Measurements from ENCODE around the gene LYAR. TPM values are rescaled to one million over a fixed set of nuclear protein-coding genes. Genes with fewer than 3 reads are reported as not detected.
"Not testable (repeated sequence)": the region's sequence is repeated elsewhere in the genome, so short reads cannot be mapped to it uniquely, and the experiment has no call there.

LYAR gene
- total RNA-seq, 1 experiment from 2014 or later, result 29.8 TPM

DNA sequence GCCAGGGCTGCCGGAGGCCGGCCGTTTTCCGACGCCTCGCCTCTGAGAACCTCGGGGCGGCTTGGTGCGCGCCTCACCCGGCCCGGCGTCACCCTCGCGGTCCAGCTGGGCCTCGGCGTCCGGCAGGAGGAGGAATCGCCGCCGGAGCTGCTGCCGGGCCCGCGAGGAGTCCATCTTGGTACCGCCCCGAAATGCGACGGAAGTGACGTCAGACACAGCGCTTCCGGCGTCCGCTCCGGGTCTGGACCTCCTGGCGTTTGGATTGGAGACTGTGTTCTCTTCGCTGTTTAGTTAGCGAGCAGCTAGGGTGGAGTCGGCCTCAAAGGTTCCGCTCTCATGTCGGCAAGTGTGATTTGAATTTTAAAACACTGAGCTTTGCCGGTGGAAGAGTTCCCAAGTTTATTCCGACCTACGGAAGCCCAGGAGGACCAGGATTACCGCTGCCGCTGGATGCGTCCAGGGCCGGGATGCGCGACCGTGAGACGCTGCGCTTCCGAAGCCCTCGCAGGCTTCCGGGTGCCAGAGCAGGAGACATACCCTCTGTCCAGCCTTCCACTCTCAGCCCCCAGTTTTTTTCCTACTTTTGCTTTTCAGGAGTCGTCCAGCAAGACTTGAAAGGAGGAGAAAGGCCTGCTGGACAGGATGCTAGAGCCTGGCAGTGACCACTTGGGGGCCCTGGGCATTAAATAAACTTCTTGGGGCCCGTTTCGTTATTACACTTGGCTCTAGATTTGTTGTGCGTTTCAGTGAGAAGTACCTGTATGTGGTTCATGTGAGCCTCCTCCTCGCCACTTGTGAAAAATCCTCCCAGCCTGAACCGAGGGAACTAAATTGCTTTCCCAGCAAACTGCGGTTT lies 41.7 kb downstream of the LYAR start, which contains the start of gene TMEM128:
Gene TMEM128 (minus strand): TSS at position 195 of the 856 bp plus-strand sequence. CDS start 21 bp downstream, at position 174.
- H3K36me3 Mint-ChIP-seq (ENCODE audit: insufficient read depth, unreplicated experiment), result peaks cover 32% of the 10 kb centered on the region
- H3K9me3 ChIP-seq, result no peaks in the 10 kb centered on the region
- no peaks in the 10 kb centered on the region for H3K27me3 ChIP-seq (replicated peaks; ENCODE audit: control insufficient read depth, insufficient read depth, low read length)
- intact Hi-C loops (cut with micrococcal nuclease; ENCODE audit: unreplicated experiment), result loop anchor here (1.0 kb wide), 1 partner anchor 87 kb away; no protein-coding TSS in a partner anchor
- peak; percentile 90 for DNase-seq
- TF ChIP-seq, protein P1, sequence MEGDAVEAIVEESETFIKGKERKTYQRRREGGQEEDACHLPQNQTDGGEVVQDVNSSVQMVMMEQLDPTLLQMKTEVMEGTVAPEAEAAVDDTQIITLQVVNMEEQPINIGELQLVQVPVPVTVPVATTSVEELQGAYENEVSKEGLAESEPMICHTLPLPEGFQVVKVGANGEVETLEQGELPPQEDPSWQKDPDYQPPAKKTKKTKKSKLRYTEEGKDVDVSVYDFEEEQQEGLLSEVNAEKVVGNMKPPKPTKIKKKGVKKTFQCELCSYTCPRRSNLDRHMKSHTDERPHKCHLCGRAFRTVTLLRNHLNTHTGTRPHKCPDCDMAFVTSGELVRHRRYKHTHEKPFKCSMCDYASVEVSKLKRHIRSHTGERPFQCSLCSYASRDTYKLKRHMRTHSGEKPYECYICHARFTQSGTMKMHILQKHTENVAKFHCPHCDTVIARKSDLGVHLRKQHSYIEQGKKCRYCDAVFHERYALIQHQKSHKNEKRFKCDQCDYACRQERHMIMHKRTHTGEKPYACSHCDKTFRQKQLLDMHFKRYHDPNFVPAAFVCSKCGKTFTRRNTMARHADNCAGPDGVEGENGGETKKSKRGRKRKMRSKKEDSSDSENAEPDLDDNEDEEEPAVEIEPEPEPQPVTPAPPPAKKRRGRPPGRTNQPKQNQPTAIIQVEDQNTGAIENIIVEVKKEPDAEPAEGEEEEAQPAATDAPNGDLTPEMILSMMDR (IDR thresholded peaks at IDR 0.05; ENCODE audit: insufficient read depth in 1 of 2, low read depth in 1 of 2, low read length in 1 of 2, severe bottlenecking in 1 of 2, unreplicated experiment in 1 of 2), result peak in 1 of 2 experiments; percentile 10
- ChIA-PET CTCF (interaction anchor here (0.9 kb wide), 1 partner anchor 31 kb away, joined by 4 read pairs; no protein-coding TSS in a partner anchor), POLR2A (interaction anchor here (0.7 to 0.8 kb wide), 3 partner anchors 71 to 331 kb away, joined by 3 to 6 read pairs (median 3); no protein-coding TSS in a partner anchor)
- peak within 1 kb of the TSS; percentile 91 for H3K4me3 ChIP-seq (ENCODE audit: low read depth, low read length)
- H3K27me3 Mint-ChIP-seq (ENCODE audit: insufficient read depth, unreplicated experiment), result no peaks in the 10 kb centered on the region
- peaks cover 5% of the 10 kb centered on the region for H3K4me1 ChIP-seq
- H3K9me3 Mint-ChIP-seq (ENCODE audit: unreplicated experiment), result no peaks in the 10 kb centered on the region
- peaks cover 3% of the 10 kb centered on the region; the same call in 1 of the 2 replicates for H3K36me3 ChIP-seq (ENCODE audit: control insufficient read depth, insufficient read depth, low read length)
- peak within 1 kb of the TSS; percentile 97 for H3K27ac Mint-ChIP-seq (ENCODE audit: unreplicated experiment)
- BruUV-seq (replicated peaks), result TSS peak; percentile 97
- peaks cover 13% of the 10 kb centered on the region for H3K4me1 Mint-ChIP-seq (ENCODE audit: low read depth, unreplicated experiment)
- peak within 1 kb of the TSS; percentile 95 for H3K4me3 Mint-ChIP-seq (ENCODE audit: unreplicated experiment)

DNA sequence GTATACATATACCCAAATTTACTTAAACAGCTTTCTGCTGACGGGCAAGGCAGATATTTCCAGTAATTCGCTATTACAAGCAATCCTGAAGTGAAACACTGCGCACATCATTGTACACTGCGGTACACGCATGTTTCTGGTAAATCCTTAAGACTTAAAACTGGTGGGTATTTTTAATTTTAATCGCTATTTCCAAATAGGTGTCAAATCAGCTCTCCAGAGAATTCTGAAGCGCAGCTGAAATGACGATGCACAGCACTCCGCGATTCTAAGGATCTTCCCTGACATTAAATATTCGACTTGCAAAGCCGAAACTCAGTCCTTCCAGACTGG lies 42.3 kb downstream of the LYAR start:
- peaks cover 13% of the 10 kb centered on the region for H3K4me1 Mint-ChIP-seq (ENCODE audit: low read depth, unreplicated experiment)
- Histone ChIP-seq H3K9me3 (no peaks in the 10 kb centered on the region), H3K4me1 (peaks cover 5% of the 10 kb centered on the region), H3K27me3 (replicated peaks; ENCODE audit: control insufficient read depth, insufficient read depth, low read length) (no peaks in the 10 kb centered on the region), H3K36me3 (ENCODE audit: control insufficient read depth, insufficient read depth, low read length) (peaks cover 3% of the 10 kb centered on the region; the same call in 1 of the 2 replicates), H3K4me3 (ENCODE audit: low read depth, low read length) (peak overlapping the region; percentile 91)
- no peaks in the 10 kb centered on the region for H3K9me3 Mint-ChIP-seq (ENCODE audit: unreplicated experiment)
- H3K4me3 Mint-ChIP-seq (ENCODE audit: unreplicated experiment), result peak overlapping the region; percentile 95
- no peak for DNase-seq
- BruUV-seq (replicated peaks), result TSS peak; percentile 62
- ChIA-PET POLR2A (interaction anchor here (0.8 kb wide), 1 partner anchor 76 kb away, joined by 3 read pairs; no protein-coding TSS in a partner anchor), CTCF (interaction anchor here (0.9 kb wide), 1 partner anchor 31 kb away, joined by 4 read pairs; no protein-coding TSS in a partner anchor)
- H3K27me3 Mint-ChIP-seq (ENCODE audit: insufficient read depth, unreplicated experiment), result no peaks in the 10 kb centered on the region
- H3K36me3 Mint-ChIP-seq (ENCODE audit: insufficient read depth, unreplicated experiment), result peaks cover 37% of the 10 kb centered on the region
- intact Hi-C loops (cut with micrococcal nuclease; ENCODE audit: unreplicated experiment), result loop anchor here (1.0 kb wide), 1 partner anchor 88 kb away; no protein-coding TSS in a partner anchor
- H3K27ac Mint-ChIP-seq (ENCODE audit: unreplicated experiment), result peak overlapping the region; percentile 97
- TF ChIP-seq, protein P1 (IDR thresholded peaks at IDR 0.05; ENCODE audit: insufficient read depth in 1 of 2, low read depth in 1 of 2, low read length in 1 of 2, severe bottlenecking in 1 of 2, unreplicated experiment in 1 of 2), result no peak

DNA sequence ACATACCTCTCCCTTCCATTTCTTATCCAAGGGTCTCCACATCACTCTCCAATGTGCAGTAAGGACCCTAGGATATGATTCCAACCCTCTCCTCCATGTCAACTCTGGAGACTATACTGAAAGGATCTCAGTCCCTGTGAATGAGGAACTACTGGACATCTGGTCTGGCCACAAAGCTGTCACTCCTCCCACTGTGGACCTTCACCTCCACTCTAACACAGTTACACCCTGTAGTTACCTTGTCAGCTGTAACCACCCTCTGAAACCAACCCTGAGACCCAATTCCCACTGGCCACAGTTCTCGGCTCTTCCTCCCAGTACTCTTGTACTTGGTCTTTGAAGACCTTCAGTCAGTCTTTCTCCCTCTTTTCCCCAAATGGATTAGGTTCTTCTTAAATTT lies 44.8 kb downstream of the LYAR start:
- BruUV-seq (replicated peaks), result no TSS peak
- Histone ChIP-seq H3K27me3 (replicated peaks; ENCODE audit: control insufficient read depth, insufficient read depth, low read length) (no peaks in the 10 kb centered on the region), H3K4me3 (ENCODE audit: low read depth, low read length) (no peak overlapping the region), H3K9me3 (no peaks in the 10 kb centered on the region), H3K36me3 (ENCODE audit: control insufficient read depth, insufficient read depth, low read length) (peaks cover 3% of the 10 kb centered on the region; the same call in 1 of the 2 replicates), H3K4me1 (peaks cover 5% of the 10 kb centered on the region)
- no peaks in the 10 kb centered on the region for H3K27me3 Mint-ChIP-seq (ENCODE audit: insufficient read depth, unreplicated experiment)
- H3K36me3 Mint-ChIP-seq (ENCODE audit: insufficient read depth, unreplicated experiment), result peaks cover 43% of the 10 kb centered on the region
- TF ChIP-seq, protein P1 (IDR thresholded peaks at IDR 0.05; ENCODE audit: insufficient read depth in 1 of 2, low read depth in 1 of 2, low read length in 1 of 2, severe bottlenecking in 1 of 2, unreplicated experiment in 1 of 2), result no peak
- no peaks in the 10 kb centered on the region for H3K9me3 Mint-ChIP-seq (ENCODE audit: unreplicated experiment)
- no peak overlapping the region for H3K4me3 Mint-ChIP-seq (ENCODE audit: unreplicated experiment)
- no peak for DNase-seq
- peaks cover 13% of the 10 kb centered on the region for H3K4me1 Mint-ChIP-seq (ENCODE audit: low read depth, unreplicated experiment)
- ChIA-PET POLR2A (no interaction called here), CTCF (no interaction called here)
- intact Hi-C loops (cut with micrococcal nuclease; ENCODE audit: unreplicated experiment), result no loop called here
- H3K27ac Mint-ChIP-seq (ENCODE audit: unreplicated experiment), result no peak overlapping the region

DNA sequence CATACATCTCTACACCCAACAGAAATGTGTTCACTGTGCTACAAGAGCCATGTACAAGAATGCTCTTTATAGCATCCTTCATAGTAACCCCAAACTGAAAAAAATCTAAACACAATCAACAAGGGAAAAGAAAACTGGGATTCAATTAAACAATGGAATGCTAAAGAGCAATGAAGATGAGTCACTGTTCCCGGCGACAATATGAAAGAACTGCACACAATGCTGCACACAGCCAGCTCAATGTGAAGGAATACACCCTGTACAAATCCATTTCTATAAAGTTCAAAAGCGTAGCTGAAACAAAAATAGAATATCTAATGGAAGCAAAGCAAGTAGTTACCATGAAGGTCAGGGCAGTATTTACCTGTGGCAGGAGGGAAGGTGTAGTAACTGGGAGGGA lies 50.4 kb downstream of the LYAR start:
- H3K36me3 ChIP-seq (ENCODE audit: control insufficient read depth, insufficient read depth, low read length); H3K27ac Mint-ChIP-seq (ENCODE audit: unreplicated experiment); H3K4me3 ChIP-seq (ENCODE audit: low read depth, low read length); intact Hi-C loops (cut with micrococcal nuclease; ENCODE audit: unreplicated experiment); CTCF ChIA-PET; DNase-seq; H3K4me1 Mint-ChIP-seq (ENCODE audit: low read depth, unreplicated experiment); H3K9me3 ChIP-seq; H3K27me3 Mint-ChIP-seq (ENCODE audit: insufficient read depth, unreplicated experiment); BruUV-seq (replicated peaks); H3K9me3 Mint-ChIP-seq (ENCODE audit: unreplicated experiment); POLR2A ChIA-PET; H3K27me3 ChIP-seq (replicated peaks; ENCODE audit: control insufficient read depth, insufficient read depth, low read length); H3K4me1 ChIP-seq; H3K4me3 Mint-ChIP-seq (ENCODE audit: unreplicated experiment): not testable (repeated sequence)
- peaks cover 46% of the 10 kb centered on the region for H3K36me3 Mint-ChIP-seq (ENCODE audit: insufficient read depth, unreplicated experiment)

Data from Caco-2 (cell line).